ENCODE measurements around the gene SNTA1. TPM values are rescaled to one million over a fixed set of nuclear protein-coding genes. Genes with fewer than 3 reads are reported as not detected.

SNTA1 gene
- total RNA-seq, 1 experiment from 2014 or later: 14.6 TPM

DNA sequence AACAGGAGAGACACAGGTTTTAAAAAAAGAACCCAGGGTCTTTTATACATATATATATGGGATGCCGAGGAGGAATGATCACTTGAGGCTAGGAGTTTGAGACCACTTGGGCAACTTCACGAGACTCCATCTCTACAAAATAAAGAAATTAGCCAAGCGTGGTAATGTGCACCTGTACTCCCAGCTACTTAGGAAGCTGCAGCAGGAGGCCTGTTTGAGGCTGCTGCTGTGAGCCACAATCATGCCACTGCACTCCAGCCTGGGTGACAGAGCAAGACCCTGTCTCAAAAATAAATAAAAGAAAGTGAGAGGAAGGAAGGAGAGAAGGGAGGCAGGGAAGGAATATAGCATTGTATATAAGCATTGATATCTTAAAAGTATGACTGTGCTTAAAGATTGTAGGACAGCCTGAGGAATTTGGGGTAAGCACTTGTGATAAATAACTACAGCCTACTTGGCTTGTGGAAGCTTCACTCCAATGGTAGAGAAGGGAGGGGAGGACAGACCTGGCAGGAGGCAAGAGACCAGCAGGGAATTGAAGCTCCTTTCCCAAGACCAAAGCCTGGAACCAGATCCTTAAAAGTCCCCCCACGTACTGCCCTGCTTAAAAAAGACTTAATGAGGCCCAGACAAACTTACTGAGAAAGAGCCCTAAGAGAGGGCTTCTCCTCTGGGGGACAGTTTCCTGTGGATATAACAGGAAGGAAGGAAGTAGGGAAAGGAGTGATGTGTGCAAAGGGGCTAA lies 2.5 kb upstream of the SNTA1 start:
- H4K20me1 ChIP-seq (ENCODE audit: insufficient read depth): no peaks in the 10 kb centered on the region
- POLR2A ChIA-PET: no interaction called here
- CTCF ChIA-PET: interaction anchor here (1.5 kb wide), 1 partner anchor 11 kb away, joined by 7 read pairs; no protein-coding TSS in a partner anchor
- H3K27ac ChIP-seq (ENCODE audit: low read depth, low read length): no peak overlapping the region
- no peak for ATAC-seq
- H3K79me2 ChIP-seq (ENCODE audit: insufficient read depth, low read length): no peaks in the 10 kb centered on the region
- no TSS peak for BruUV-seq (replicated peaks)
- no peak overlapping the region for H3K4me2 ChIP-seq (ENCODE audit: low read length)
- RAD21 ChIA-PET (ENCODE audit: low non-redundant PET in 1 of 2, low total read pairs in 2 of 2, uncharacterized antibody in 2 of 2, unreplicated experiment in 2 of 2): interaction anchor here in 1 of 2 experiments (0.7 kb wide), 1 partner anchor 11 kb away, joined by 3 read pairs; no protein-coding TSS in a partner anchor
- H3K9me2 ChIP-seq (ENCODE audit: insufficient read depth): no peaks in the 10 kb centered on the region
- H3K27me3 ChIP-seq (ENCODE audit: insufficient read depth, low read length): no peaks in the 10 kb centered on the region
- DNase-seq (ENCODE audit: low read depth, low spot score): no peak
- TF ChIP-seq RAD21 (IDR thresholded peaks at IDR 0.05; ENCODE audit: low read depth) (no peak), EGR1 (IDR thresholded peaks at IDR 0.05; ENCODE audit: low read depth) (no peak), ELF1 (IDR thresholded peaks at IDR 0.05; ENCODE audit: borderline replicate concordance, low read depth) (no peak), POLR2A (IDR thresholded peaks at IDR 0.05; ENCODE audit: borderline replicate concordance, extremely low read depth, insufficient read depth, insufficient read length) (no peak), SRF (IDR thresholded peaks at IDR 0.05; ENCODE audit: low read depth) (no peak), CBX3 (IDR thresholded peaks at IDR 0.05; ENCODE audit: low read depth) (no peak), SP1 (IDR thresholded peaks at IDR 0.05; ENCODE audit: low read depth) (no peak), JUND (IDR thresholded peaks at IDR 0.05) (no peak), POLR2AphosphoS5 (IDR thresholded peaks at IDR 0.05; ENCODE audit: low read depth, low read length) (no peak), EZH2 (IDR thresholded peaks at IDR 0.05) (no peak)
- TF ChIP-seq, protein P1, sequence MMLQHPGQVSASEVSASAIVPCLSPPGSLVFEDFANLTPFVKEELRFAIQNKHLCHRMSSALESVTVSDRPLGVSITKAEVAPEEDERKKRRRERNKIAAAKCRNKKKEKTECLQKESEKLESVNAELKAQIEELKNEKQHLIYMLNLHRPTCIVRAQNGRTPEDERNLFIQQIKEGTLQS (IDR thresholded peaks at IDR 0.05): no peak
- TF ChIP-seq, protein P2, sequence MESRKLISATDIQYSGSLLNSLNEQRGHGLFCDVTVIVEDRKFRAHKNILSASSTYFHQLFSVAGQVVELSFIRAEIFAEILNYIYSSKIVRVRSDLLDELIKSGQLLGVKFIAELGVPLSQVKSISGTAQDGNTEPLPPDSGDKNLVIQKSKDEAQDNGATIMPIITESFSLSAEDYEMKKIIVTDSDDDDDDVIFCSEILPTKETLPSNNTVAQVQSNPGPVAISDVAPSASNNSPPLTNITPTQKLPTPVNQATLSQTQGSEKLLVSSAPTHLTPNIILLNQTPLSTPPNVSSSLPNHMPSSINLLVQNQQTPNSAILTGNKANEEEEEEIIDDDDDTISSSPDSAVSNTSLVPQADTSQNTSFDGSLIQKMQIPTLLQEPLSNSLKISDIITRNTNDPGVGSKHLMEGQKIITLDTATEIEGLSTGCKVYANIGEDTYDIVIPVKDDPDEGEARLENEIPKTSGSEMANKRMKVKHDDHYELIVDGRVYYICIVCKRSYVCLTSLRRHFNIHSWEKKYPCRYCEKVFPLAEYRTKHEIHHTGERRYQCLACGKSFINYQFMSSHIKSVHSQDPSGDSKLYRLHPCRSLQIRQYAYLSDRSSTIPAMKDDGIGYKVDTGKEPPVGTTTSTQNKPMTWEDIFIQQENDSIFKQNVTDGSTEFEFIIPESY (IDR thresholded peaks at IDR 0.05; ENCODE audit: extremely low read depth, insufficient replicate concordance, low read length): no peak
- TF ChIP-seq, protein P3, sequence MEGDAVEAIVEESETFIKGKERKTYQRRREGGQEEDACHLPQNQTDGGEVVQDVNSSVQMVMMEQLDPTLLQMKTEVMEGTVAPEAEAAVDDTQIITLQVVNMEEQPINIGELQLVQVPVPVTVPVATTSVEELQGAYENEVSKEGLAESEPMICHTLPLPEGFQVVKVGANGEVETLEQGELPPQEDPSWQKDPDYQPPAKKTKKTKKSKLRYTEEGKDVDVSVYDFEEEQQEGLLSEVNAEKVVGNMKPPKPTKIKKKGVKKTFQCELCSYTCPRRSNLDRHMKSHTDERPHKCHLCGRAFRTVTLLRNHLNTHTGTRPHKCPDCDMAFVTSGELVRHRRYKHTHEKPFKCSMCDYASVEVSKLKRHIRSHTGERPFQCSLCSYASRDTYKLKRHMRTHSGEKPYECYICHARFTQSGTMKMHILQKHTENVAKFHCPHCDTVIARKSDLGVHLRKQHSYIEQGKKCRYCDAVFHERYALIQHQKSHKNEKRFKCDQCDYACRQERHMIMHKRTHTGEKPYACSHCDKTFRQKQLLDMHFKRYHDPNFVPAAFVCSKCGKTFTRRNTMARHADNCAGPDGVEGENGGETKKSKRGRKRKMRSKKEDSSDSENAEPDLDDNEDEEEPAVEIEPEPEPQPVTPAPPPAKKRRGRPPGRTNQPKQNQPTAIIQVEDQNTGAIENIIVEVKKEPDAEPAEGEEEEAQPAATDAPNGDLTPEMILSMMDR (IDR thresholded peaks at IDR 0.05 in 2 of 3, conservative IDR thresholded peaks at IDR 0.05 in 1 of 3; ENCODE audit: borderline replicate concordance in 1 of 3, insufficient read depth in 1 of 3, low read depth in 2 of 3, low read length in 2 of 3): no peak
- H3K9me3 ChIP-seq (ENCODE audit: control insufficient read depth in 1 of 2, insufficient read depth in 1 of 2, low read depth in 1 of 2, low read length in 2 of 2): no peaks in the 10 kb centered on the region
- intact Hi-C loops (cut with micrococcal nuclease): loop anchor here (2.0 to 5.0 kb wide), 2 partner anchors 45 to 621 kb away; partner anchors contain the start of gene CDK5RAP1
- no peak overlapping the region for H2AFZ ChIP-seq (ENCODE audit: low read depth, low read length, poor library complexity, severe bottlenecking)
- H3K9ac ChIP-seq (ENCODE audit: low read length): no peak overlapping the region
- H3K4me3 ChIP-seq (replicated peaks in 1 of 2; ENCODE audit: low read depth in 1 of 2, low read length in 2 of 2): no peak overlapping the region
- no peaks in the 10 kb centered on the region for H3K36me3 ChIP-seq (ENCODE audit: control insufficient read depth in 1 of 2, insufficient read depth in 2 of 2, low read length in 2 of 2)
- peaks cover 17 to 34% of the 10 kb centered on the region in 2 experiments for H3K4me1 ChIP-seq (ENCODE audit: control insufficient read depth in 1 of 2, insufficient read depth in 2 of 2, low read length in 2 of 2)

Data from HCT116 (cell line).